ENCODE measurements around the gene NUTF2. TPM values are rescaled to one million over a fixed set of nuclear protein-coding genes. Genes with fewer than 3 reads are reported as not detected.

The NUTF2 gene
- total and polyA plus RNA-seq, 7 experiments from 2014 or later: 34.7 to 125 (median 41.3) TPM

GRCh38 chr16:67841198-67841815 lies 5.4 kb upstream of the NUTF2 start:
- Mint-ChIP-seq H3K4me3 (peak overlapping the region; percentile 23 to 97 (median 94)), H3K36me3 (peaks cover 0 to 16% (median 0%) of the 10 kb centered on the region in 5 donors), H3K9me3 (no peaks in the 10 kb centered on the region), H3K4me1 (peaks cover 18 to 41% (median 36%) of the 10 kb centered on the region in 7 donors), H3K27ac (peak overlapping the region; percentile 94 to 98 (median 97)), H3K27me3 (no peaks in the 10 kb centered on the region)
- no peaks in the 10 kb centered on the region for H3K27me3 ChIP-seq (ENCODE audit: control insufficient read depth in 2 of 2, insufficient read depth in 2 of 2, low read length in 2 of 2)
- ATAC-seq (no peak), DNase-seq (no peak)
- intact Hi-C loops (cut with micrococcal nuclease): loop anchor here (5.0 to 10.0 kb wide), 5 partner anchors 51 to 597 kb away; partner anchors contain the start of genes ESRP2 (in 1 of the 2), FHOD1 (in 1 of the 2), NFATC3 (in 1 of the 2) and PSKH1 (in 1 of the 2)
- H3K36me3 ChIP-seq (ENCODE audit: control insufficient read depth in 2 of 3, insufficient read depth in 3 of 3, low read length in 3 of 3): peaks cover 0 to 3% (median 0%) of the 10 kb centered on the region in 3 experiments
- peaks cover 34 to 36% of the 10 kb centered on the region in 2 donors for H3K4me1 ChIP-seq (ENCODE audit: control insufficient read depth in 2 of 2, insufficient read depth in 2 of 2, low read length in 2 of 2)
- POLR2A ChIA-PET: interaction anchor here (0.6 to 6.4 kb wide), 4 partner anchors 33 to 143 kb away, joined by 3 to 35 read pairs (median 4); partner anchors contain the start of genes PSMB10, RANBP10 and TSNAXIP1
- peak overlapping the region; percentile 99 for H3K27ac ChIP-seq (ENCODE audit: low read depth, low read length)
- CTCF ChIA-PET: interaction anchor here (0.6 to 1.2 kb wide), 6 partner anchors 8 to 421 kb away, joined by 3 to 10 read pairs (median 4); no protein-coding TSS in a partner anchor
- no peaks in the 10 kb centered on the region for H3K9me3 ChIP-seq (ENCODE audit: control insufficient read depth in 2 of 3, low read length in 3 of 3)
- H3K4me3 ChIP-seq (ENCODE audit: low read length): peak overlapping the region; percentile 100

GRCh38 chr16:67841816-67842508 lies 4.8 kb upstream of the NUTF2 start, which contains the start of gene THAP11:
Gene THAP11 (plus strand): TSS chr16:67842320. CDS start chr16:67842555, 235 bp downstream.
- POLR2A ChIA-PET: interaction anchor here (0.6 to 6.4 kb wide), 5 partner anchors 33 to 158 kb away, joined by 3 to 35 read pairs (median 4); partner anchors contain the start of genes PSMB10, RANBP10 and TSNAXIP1
- Mint-ChIP-seq H3K4me3 (peak within 1 kb of the TSS; percentile 94 to 97 (median 96)), H3K9me3 (no peaks in the 10 kb centered on the region), H3K36me3 (peaks cover 0 to 16% (median 0%) of the 10 kb centered on the region in 5 donors), H3K27ac (peak within 1 kb of the TSS; percentile 94 to 98 (median 97)), H3K4me1 (peaks cover 18 to 41% (median 36%) of the 10 kb centered on the region in 7 donors), H3K27me3 (no peaks in the 10 kb centered on the region)
- Histone ChIP-seq H3K36me3 (ENCODE audit: control insufficient read depth in 2 of 3, insufficient read depth in 3 of 3, low read length in 3 of 3) (peaks cover 0 to 3% (median 0%) of the 10 kb centered on the region in 3 experiments), H3K4me3 (ENCODE audit: low read length) (peak within 1 kb of the TSS; percentile 100), H3K27ac (ENCODE audit: low read depth, low read length) (peak within 1 kb of the TSS; percentile 99), H3K4me1 (ENCODE audit: control insufficient read depth in 2 of 2, insufficient read depth in 2 of 2, low read length in 2 of 2) (peaks cover 34 to 36% of the 10 kb centered on the region in 2 donors), H3K27me3 (ENCODE audit: control insufficient read depth in 2 of 2, insufficient read depth in 2 of 2, low read length in 2 of 2) (no peaks in the 10 kb centered on the region), H3K9me3 (ENCODE audit: control insufficient read depth in 2 of 3, low read length in 3 of 3) (no peaks in the 10 kb centered on the region)
- intact Hi-C loops (cut with micrococcal nuclease): loop anchor here (1.0 to 10.0 kb wide), 18 partner anchors 9 to 659 kb away; partner anchors contain the start of genes ATP6V0D1 (in 2 of the 2), CTCF (in 2 of the 2), EDC4 (in 2 of the 2) and GFOD2 (in 2 of the 2)
- peak; percentile 76 for ATAC-seq
- DNase-seq: peak; percentile 91 to 99 (median 96)
- CTCF ChIA-PET: interaction anchor here (0.9 to 1.2 kb wide), 2 partner anchors 26 to 29 kb away, joined by 4 to 10 read pairs; no protein-coding TSS in a partner anchor

GRCh38 chr16:67842509-67843342 lies 4.0 kb upstream of the NUTF2 start:
- Histone ChIP-seq H3K27me3 (ENCODE audit: control insufficient read depth in 2 of 2, insufficient read depth in 2 of 2, low read length in 2 of 2) (no peaks in the 10 kb centered on the region), H3K27ac (ENCODE audit: low read depth, low read length) (peak overlapping the region; percentile 99), H3K9me3 (ENCODE audit: control insufficient read depth in 2 of 3, low read length in 3 of 3) (no peaks in the 10 kb centered on the region), H3K4me1 (ENCODE audit: control insufficient read depth in 2 of 2, insufficient read depth in 2 of 2, low read length in 2 of 2) (peaks cover 37 to 40% of the 10 kb centered on the region in 2 donors), H3K4me3 (ENCODE audit: low read length) (peak overlapping the region; percentile 100), H3K36me3 (ENCODE audit: control insufficient read depth in 2 of 3, insufficient read depth in 3 of 3, low read length in 3 of 3) (peaks cover 0 to 7% (median 0%) of the 10 kb centered on the region in 3 experiments)
- no peaks in the 10 kb centered on the region for H3K27me3 Mint-ChIP-seq
- H3K4me3 Mint-ChIP-seq: peak overlapping the region; percentile 94 to 97 (median 95)
- intact Hi-C loops (cut with micrococcal nuclease): loop anchor here (1.0 to 10.0 kb wide), 18 partner anchors 9 to 659 kb away; partner anchors contain the start of genes ATP6V0D1 (in 2 of the 2), CTCF (in 2 of the 2), EDC4 (in 2 of the 2) and GFOD2 (in 2 of the 2)
- ChIA-PET CTCF (interaction anchor here (0.8 kb wide), 1 partner anchor 322 kb away, joined by 3 read pairs; no protein-coding TSS in a partner anchor), POLR2A (interaction anchor here (0.8 to 6.4 kb wide), 11 partner anchors 9 to 242 kb away, joined by 3 to 35 read pairs (median 5); partner anchors contain the start of genes C16orf86, EDC4, ENKD1 and PSKH1)
- peaks cover 0 to 17% (median 0%) of the 10 kb centered on the region in 5 donors for H3K36me3 Mint-ChIP-seq
- H3K9me3 Mint-ChIP-seq: no peaks in the 10 kb centered on the region
- peaks cover 21 to 45% (median 40%) of the 10 kb centered on the region in 7 donors for H3K4me1 Mint-ChIP-seq
- H3K27ac Mint-ChIP-seq: peak overlapping the region; percentile 92 to 98 (median 96)
- DNase-seq: peak; percentile 51 to 83 (median 76)
- ATAC-seq: peak; percentile 29

GRCh38 chr16:67843343-67843765 lies 3.4 kb upstream of the NUTF2 start:
- ChIA-PET CTCF (interaction anchor here (0.5 to 0.9 kb wide), 3 partner anchors 24 to 322 kb away, joined by 3 to 8 read pairs (median 3); no protein-coding TSS in a partner anchor), POLR2A (interaction anchor here (0.8 to 6.4 kb wide), 12 partner anchors 10 to 241 kb away, joined by 3 to 35 read pairs (median 5); partner anchors contain the start of genes C16orf86, EDC4, ENKD1 and PSKH1)
- no peaks in the 10 kb centered on the region for H3K27me3 Mint-ChIP-seq
- peak overlapping the region; percentile 94 to 97 (median 95) for H3K4me3 Mint-ChIP-seq
- peaks cover 0 to 17% (median 0%) of the 10 kb centered on the region in 5 donors for H3K36me3 Mint-ChIP-seq
- intact Hi-C loops (cut with micrococcal nuclease): loop anchor here (2.0 to 10.0 kb wide), 7 partner anchors 29 to 599 kb away; partner anchors contain the start of genes DDX28 (in 1 of the 2), DUS2 (in 1 of the 2), EDC4 (in 1 of the 2) and ESRP2 (in 1 of the 2)
- H3K9me3 ChIP-seq (ENCODE audit: control insufficient read depth in 2 of 3, low read length in 3 of 3): no peaks in the 10 kb centered on the region
- peak overlapping the region; percentile 99 for H3K27ac ChIP-seq (ENCODE audit: low read depth, low read length)
- peaks cover 24 to 50% (median 44%) of the 10 kb centered on the region in 7 donors for H3K4me1 Mint-ChIP-seq
- peak in 1 of 9 donors; percentile 79 for DNase-seq
- peaks cover 0 to 7% (median 0%) of the 10 kb centered on the region in 3 experiments for H3K36me3 ChIP-seq (ENCODE audit: control insufficient read depth in 2 of 3, insufficient read depth in 3 of 3, low read length in 3 of 3)
- peak overlapping the region; percentile 92 to 98 (median 96) for H3K27ac Mint-ChIP-seq
- peaks cover 42 to 46% of the 10 kb centered on the region in 2 donors for H3K4me1 ChIP-seq (ENCODE audit: control insufficient read depth in 2 of 2, insufficient read depth in 2 of 2, low read length in 2 of 2)
- no peaks in the 10 kb centered on the region for H3K9me3 Mint-ChIP-seq
- ATAC-seq: no peak
- H3K4me3 ChIP-seq (ENCODE audit: low read length): peak overlapping the region; percentile 100
- no peaks in the 10 kb centered on the region for H3K27me3 ChIP-seq (ENCODE audit: control insufficient read depth in 2 of 2, insufficient read depth in 2 of 2, low read length in 2 of 2)

GRCh38 chr16:67844497-67844896 lies 2.2 kb upstream of the NUTF2 start:
- peaks cover 24 to 56% (median 49%) of the 10 kb centered on the region in 7 donors for H3K4me1 Mint-ChIP-seq
- Histone ChIP-seq H3K27me3 (ENCODE audit: control insufficient read depth in 2 of 2, insufficient read depth in 2 of 2, low read length in 2 of 2) (no peaks in the 10 kb centered on the region), H3K9me3 (ENCODE audit: control insufficient read depth in 2 of 3, low read length in 3 of 3) (no peaks in the 10 kb centered on the region), H3K36me3 (ENCODE audit: control insufficient read depth in 2 of 3, insufficient read depth in 3 of 3, low read length in 3 of 3) (peaks cover 0 to 7% (median 0%) of the 10 kb centered on the region in 3 experiments), H3K4me3 (ENCODE audit: low read length) (peak overlapping the region; percentile 100), H3K27ac (ENCODE audit: low read depth, low read length) (peak overlapping the region; percentile 99), H3K4me1 (ENCODE audit: control insufficient read depth in 2 of 2, insufficient read depth in 2 of 2, low read length in 2 of 2) (peaks cover 46 to 48% of the 10 kb centered on the region in 2 donors)
- H3K27ac Mint-ChIP-seq: peak overlapping the region; percentile 43 to 98 (median 92)
- intact Hi-C loops (cut with micrococcal nuclease): loop anchor here (5.0 to 10.0 kb wide), 5 partner anchors 48 to 600 kb away; partner anchors contain the start of genes ESRP2 (in 1 of the 2), FHOD1 (in 1 of the 2), NFATC3 (in 1 of the 2) and PSKH1 (in 1 of the 2)
- peaks cover 0 to 17% (median 0%) of the 10 kb centered on the region in 5 donors for H3K36me3 Mint-ChIP-seq
- H3K4me3 Mint-ChIP-seq: peak overlapping the region; percentile 78 to 97 (median 95)
- POLR2A ChIA-PET: interaction anchor here (0.6 to 6.4 kb wide), 14 partner anchors 11 to 656 kb away, joined by 3 to 35 read pairs (median 4); partner anchors contain the start of genes ACD, PSMB10, RANBP10 and TSNAXIP1
- no peaks in the 10 kb centered on the region for H3K9me3 Mint-ChIP-seq
- ATAC-seq (no peak), DNase-seq (no peak)
- CTCF ChIA-PET: interaction anchor here (0.7 to 1.2 kb wide), 4 partner anchors 28 to 171 kb away, joined by 3 to 6 read pairs (median 3); partner anchors contain the start of gene NRN1L
- no peaks in the 10 kb centered on the region for H3K27me3 Mint-ChIP-seq

Measured in naive thymus-derived CD4-positive, alpha-beta T cell (primary cell).